Coronary artery (tissue), 2 donors: ENCODE data around the gene MYCBPAP.

Experiments used
- DNase-seq: peaks from one replicate; pipeline ENCODE4 v3.0.0-alpha.2; 2017; ENCODE audit warnings: low spot score
- H3K27ac ChIP-seq, 2 donors: fragments of 200-600 bp; sonication (generic); one replicate each; pipeline ENCODE4 v1.5.1; 2016 to 2019
- H3K4me3 ChIP-seq: fragments of 200-600 bp; sonication (generic); 2 replicates; pipeline ENCODE4 v1.5.1; 2016; ENCODE audit warnings: mild to moderate bottlenecking, moderate library complexity
- CTCF ChIP-seq: fragments of 200-600 bp; sonication (generic); IDR thresholded peaks from one replicate; pipeline ENCODE4 v1.5.1; 2019; ENCODE audit warnings: antibody characterized with exemption

MYCBPAP gene

GRCh38 chr17:50558091-50558490, 49.9 kb downstream of the MYCBPAP start:
- no peak overlapping the region for H3K4me3 ChIP-seq
- H3K27ac ChIP-seq: no peak overlapping the region
- no peak for TF ChIP-seq CTCF
- DNase-seq: no peak

DNA sequence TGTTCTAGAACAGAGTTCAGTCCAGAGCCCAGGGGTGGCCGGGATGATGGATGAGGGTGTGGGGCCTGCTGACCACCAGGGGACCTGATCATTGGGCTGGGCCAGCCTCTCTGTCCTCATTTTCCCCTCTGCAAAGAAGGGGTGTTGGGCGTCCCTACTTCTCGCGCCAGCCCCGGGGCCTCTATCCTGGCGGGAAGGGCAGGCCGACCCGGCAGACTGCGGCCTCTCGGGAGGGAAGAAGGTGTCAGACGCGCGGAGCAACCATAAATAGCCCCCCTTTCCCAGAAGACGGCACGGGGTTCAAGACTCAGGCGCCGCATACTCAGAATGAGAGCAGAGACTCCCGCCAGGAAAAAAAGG, 50.3 kb downstream of the MYCBPAP start:
- no peak overlapping the region for H3K27ac ChIP-seq

DNA sequence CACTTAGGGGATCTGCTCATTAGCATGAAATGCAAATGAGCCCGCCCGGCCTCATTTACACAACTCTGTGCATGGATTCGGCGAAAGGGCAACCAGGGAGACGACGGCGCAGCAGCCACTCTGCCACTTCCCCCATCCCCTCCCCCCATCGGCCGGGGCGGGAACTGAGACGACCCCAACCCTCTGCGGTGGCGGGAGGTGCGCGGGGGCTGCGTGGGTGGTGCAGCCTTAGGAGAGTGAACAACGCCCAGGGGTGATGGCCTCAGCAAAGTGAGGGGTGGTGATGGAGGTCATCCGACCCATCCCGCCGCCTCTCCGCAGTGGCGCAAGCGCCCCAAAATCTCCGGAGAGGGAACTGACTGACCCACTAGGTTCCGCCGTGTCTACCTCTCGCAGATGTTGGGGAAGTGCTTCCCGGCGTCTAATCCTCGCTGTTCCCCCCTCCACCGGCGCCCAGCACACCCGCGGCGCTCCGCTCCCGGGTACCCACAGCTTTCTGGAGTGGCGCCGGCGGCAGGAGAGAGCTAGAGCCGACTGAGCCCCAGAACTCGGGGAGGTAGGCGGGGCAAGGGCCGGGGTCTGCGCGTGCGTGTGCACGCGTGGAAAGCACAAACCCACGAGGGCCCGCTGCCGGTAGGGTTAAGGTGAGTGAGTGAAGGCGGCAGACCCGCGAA, 50.8 kb downstream of the MYCBPAP start:
- H3K27ac ChIP-seq: no peak overlapping the region
- H3K4me3 ChIP-seq: peak overlapping the region; percentile 72
- DNase-seq: no peak
- TF ChIP-seq CTCF: no peak

More for the DNA sequence above, 50.3 kb downstream of the MYCBPAP start:
- H3K4me3 ChIP-seq: peak overlapping the region; percentile 72
- DNase-seq: no peak
- no peak for TF ChIP-seq CTCF

GRCh38 chr17:50559674-50560184, 51.5 kb downstream of the MYCBPAP start:
- H3K4me3 ChIP-seq: peak overlapping the region; percentile 72
- no peak overlapping the region for H3K27ac ChIP-seq
- no peak for TF ChIP-seq CTCF
- DNase-seq: no peak

DNA sequence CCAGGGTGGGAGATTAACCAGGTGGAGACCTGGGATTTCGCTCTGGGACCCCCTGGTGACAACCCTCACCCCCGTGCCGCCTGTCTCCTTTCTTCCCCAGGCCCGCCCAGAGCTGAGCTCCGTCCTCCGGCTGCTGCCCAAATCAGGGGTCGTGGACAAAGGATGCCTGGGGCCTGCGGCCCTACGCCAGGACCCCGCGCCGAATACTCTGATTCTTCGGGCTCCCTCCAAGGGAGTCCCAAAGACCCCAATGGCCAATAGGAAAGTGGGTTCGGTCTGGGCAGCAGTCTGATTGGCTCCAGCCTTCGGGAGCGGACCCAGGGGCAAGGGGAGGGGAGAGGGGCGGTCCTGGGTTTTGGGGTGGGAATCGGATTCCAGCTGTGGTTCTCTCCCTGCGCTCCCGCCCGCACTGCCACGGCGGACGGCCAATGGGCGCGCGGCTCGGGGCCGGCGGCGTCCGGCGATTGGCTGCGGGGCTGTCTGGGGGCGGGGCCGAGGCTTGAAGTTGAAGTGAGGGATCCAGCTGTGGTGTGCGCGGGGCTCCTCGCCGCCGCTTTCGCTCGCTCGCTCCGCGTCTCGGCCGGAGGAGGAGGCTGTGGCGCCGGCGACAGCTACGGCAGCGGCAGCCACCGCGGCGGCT, 52.1 kb downstream of the MYCBPAP start, which contains the start of gene CACNA1G:
CACNA1G (plus strand) TSS at position 531 of the 640 bp plus-strand sequence. CDS start 745 bp downstream, outside the sequence.
- H3K27ac ChIP-seq: no peak within 1 kb of the TSS
- H3K4me3 ChIP-seq: peak within 1 kb of the TSS; percentile 72
- TF ChIP-seq CTCF: no peak
- DNase-seq: peak; percentile 94

DNA sequence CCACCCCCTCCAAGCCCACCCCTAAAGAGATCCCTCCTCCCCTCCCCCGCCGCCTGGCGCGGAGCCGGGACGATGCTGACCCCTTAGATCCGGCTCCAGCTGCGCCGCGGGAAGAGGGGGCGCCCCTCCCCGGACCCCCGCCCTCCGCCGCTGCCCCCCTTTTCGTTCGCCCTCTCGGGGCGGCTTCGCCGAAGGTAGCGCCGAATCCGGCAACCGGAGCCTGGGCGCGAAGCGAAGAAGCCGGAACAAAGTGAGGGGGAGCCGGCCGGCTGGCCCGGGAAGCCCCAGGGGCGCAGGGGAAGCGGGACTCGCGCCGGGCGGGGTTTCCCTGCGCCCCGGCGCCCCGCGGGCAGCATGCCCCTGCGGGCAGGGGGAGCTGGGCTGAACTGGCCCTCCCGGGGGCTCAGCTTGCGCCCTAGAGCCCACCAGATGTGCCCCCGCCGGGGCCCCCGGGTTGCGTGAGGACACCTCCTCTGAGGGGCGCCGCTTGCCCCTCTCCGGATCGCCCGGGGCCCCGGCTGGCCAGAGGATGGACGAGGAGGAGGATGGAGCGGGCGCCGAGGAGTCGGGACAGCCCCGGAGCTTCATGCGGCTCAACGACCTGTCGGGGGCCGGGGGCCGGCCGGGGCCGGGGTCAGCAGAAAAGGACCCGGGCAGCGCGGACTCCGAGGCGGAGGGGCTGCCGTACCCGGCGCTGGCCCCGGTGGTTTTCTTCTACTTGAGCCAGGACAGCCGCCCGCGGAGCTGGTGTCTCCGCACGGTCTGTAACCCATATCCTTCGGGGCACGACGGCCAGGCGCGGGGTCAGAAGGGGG, 52.9 kb downstream of the MYCBPAP start:
- no peak for TF ChIP-seq CTCF

More for the DNA sequence above, 52.9 kb downstream of the MYCBPAP start:
- Histone ChIP-seq H3K27ac (no peak overlapping the region), H3K4me3 (peak overlapping the region; percentile 72)
- no peak for DNase-seq
